HG03060 (cell line): ENCODE measurements around the gene PTX4.

Experiments
- ATAC-seq: cut with Tn5 transposase; IDR thresholded peaks from one replicate; pipeline ENCODE4 v1.9.1; 2021; ENCODE audit warnings: low read depth, moderate number of reproducible peaks; ENCODE audit not compliant: unreplicated experiment

PTX4 gene

DNA sequence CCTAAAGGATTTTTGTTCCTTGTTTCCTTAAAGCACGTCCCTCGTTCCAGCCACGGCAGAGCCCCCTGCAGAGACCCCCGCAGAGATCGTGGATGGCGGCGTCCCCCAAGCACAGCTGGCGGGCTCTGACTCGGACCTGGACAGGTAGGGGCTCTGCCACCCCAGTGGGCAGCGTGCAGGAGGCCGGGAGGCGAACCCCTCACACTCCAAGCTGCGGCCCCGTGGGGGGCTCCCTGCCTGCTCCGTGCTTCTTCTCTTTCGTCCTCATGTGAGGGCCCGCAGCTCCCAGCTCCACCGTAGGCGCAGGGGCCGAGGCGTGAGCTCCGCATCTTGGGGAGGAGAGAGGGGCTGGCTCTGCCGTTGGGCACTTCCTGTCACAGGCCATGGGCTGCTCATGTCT, 12.9 kb upstream of the PTX4 start:
- no peak for ATAC-seq

DNA sequence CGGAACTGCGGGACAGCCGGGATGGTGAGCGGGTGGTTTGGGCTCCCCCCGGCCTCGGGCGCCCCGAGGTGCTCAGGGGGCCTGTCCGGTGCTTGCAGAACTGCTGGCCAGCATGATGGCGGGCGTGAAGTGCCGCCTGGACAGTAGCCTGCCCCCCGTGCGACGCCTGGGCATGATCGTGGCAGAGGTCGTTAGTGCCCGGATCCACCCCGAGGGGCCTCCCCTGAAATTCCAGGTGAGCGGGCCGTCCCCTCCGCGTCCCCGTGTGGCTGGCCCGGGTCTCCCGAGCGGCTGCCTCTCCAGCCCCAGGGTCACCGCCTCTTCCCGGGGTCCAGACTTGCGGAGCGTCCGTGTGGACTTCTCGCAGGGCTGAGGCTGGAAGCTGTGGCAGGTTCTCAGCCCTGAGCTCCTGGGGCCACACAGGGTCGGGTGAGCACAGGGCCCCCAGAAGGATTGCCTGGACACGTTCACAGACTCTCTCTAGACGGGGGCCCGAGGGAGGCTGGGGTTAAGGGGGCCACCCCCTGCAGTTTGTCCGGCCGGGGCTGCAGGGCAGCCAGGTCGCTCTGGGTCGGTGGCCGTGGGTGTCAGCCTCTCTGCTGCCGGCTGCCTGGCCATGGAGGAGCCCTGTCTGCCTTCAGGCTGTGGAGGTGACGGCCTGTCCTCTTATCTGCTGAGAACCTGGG, 11.9 kb upstream of the PTX4 start:
- no peak for ATAC-seq

DNA sequence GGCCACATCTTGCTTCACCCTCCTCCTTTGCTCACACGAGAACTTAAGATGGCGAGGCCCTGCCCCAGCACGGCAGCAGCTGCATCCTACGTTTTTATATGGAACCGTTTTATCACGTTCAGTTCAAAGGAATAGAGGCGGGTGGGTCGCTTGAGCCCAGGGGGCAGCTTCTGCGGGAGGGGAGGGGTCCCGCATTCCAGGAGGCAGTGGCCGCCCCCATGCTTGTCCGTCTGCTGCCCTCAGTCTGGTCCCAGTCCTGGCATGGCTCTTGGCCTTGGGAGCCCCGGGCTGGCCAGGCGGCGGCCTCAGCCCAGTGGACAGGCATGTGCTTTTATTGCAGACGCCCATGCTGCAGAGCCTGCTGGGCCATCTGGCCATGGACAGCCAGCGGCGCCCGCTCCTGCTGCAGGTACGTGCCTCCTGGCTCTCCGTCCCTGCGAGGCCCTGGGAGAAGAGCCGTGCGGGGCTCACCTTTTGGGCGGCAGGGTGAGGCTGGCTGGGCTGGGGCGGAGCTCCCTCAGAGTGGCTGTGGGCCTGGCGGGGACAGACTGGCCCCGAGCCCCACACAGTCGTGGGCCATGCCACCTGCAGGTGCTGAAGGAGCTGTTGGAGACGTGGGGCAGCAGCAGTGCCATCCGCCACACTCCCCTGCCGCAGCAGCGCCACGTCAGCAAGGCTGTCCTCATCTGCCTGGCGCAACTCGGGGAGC, 11.2 kb upstream of the PTX4 start:
- ATAC-seq, result no peak

DNA sequence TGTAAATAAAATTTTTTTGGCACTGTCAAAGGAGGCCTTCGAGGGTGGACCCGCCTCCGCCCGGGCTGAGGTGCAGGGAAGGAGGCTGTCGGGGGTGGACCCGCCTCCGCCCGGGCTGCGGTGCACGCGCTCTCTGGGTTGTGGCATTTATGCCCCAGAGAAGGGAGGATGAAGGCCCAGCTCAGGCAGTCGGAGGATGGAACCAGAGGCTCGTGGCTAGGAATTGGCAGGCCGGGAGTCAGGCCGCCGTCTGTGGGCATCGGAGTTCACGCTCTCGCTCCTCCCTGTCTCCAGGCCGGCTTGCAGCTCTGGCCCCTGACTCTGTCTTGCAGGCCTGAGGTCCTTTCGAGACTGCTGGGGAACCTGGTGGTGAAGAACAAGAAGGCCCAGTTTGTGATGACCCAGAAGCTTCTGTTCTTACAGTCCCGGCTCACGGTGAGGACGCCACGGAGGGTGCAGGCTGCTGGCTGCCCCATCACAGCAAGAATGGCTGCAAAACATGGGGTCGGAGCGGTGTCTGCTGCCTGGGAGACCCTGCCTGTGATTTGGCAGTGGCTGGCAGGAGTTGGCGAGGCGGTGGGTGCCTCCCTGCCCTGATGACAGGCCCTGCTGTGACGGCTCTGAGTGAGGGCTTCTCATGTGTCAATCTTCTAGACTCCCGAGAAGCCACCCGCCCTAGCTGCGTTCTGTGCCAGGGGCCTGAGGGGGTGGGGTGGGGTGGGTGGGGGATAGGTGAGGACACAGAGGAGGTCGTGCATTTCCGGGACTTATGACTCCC, 10.3 kb upstream of the PTX4 start:
- no peak for ATAC-seq

DNA sequence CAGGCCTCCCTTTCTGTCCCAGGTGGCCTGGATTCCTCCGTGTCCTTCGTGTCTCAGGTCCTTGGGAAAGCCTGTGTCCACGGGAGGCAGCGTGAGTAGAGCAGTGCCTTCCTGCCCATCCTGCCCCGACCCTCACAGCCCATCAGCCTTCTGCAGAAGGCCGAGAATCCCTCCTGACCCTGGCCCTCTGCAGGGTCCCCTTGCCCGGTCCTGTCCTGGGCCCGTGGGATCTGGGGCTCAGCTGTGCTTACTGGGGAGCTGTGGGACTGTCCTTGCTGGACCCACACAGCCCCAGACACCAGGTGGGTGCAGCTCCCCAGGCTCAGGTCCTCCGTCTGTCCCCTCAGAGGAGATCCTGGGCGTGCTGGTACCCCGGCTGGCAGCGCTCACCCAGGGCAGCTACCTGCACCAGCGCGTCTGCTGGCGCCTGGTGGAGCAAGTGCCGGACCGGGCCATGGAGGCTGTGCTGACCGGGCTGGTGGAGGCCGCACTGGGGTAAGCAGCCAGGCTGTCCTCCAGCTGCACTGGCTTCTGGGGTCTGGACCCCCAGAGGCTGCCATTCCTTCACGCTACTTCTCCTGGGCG, 8.4 kb upstream of the PTX4 start:
- no peak for ATAC-seq

DNA sequence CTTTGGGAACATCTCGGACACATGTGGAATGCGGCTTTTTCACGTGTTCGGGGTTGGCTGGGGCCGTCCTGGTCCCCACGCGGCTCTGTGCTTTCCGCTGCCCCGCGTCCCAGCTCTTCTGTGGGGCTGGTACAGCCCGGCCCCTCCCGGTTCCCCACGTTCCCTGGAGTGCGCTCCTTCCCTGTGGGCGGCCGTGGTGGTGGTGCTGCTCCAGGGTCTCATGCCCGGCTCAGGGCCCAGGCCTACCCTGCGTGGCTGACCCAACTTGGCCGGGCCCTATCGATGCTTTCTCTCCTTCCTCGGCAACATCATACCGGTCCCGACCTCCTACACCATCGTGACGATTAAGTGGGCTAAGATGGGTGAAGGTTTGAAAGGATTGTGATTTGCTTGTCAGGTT, 7.7 kb upstream of the PTX4 start:
- ATAC-seq, result no peak

DNA sequence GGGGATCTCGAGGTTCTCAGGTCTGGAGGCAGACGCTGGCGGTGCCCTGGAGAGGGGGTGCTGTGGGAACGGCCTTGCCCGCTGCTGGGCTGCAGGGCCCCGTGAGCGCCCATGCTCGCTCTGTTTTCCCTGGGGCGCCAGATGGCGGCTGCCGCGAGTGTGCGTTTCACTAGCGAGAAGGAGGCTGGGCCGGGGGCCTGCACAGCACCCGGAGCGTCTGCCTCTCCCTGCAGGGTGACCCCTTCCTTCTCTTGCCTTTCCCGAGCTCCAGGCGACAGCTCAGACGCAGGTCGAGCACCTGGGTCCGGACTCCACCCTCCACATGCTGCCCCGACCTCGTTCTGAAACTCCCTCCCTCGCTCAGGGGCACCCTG, 7.1 kb upstream of the PTX4 start:
- no peak for ATAC-seq

DNA sequence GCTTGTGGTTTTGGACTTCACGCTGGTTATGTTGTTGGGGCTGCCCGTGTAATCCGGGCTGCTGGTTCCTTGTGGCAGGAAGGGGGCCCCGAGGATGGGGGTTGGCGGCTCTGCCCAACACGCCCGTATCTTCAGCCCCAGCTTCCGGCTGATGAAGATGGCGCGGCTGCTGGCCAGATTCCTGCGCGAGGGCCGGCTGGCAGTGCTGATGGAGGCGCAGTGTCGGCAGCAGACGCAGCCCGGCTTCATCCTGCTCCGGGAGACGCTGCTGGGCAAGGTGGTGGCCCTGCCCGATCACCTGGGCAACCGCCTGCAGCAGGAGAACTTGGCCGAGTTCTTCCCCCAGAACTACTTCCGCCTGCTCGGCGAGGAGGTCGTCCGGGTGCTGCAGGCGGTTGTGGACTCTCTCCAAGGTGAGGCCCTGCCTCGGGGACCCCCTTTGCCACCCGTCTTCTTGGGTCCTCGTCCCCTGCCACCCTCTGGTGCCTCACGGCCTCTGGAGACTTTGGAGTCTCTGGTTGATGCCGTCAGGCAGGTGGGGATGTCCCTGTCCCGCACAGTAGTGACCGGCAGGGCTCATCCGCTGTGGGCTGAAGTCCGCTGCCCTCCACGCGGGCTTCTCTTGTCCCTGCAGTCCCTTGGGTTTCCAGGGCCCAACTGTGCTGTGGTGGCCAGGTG, 6.6 kb upstream of the PTX4 start:
- no peak for ATAC-seq

DNA sequence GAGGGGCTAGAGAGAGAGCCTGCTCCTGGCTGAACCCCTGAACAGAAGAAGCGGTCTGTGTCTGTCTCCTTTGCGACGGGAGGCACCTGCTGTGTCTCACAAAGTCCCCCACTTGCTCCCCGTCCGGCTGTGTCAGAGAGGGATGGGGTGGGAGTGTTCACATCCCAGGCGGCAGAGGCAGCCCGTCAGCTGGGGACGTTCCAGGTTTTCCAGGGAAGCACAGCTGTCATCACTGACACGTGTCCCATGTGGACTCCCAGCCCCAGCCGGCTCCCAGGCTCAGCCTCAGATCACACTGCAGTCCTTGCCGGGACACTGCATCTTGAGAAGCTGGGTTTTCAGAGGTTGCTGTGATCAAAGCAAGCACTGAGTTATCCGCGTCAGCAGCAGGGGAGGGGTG, 6.0 kb upstream of the PTX4 start:
- no peak for ATAC-seq

DNA sequence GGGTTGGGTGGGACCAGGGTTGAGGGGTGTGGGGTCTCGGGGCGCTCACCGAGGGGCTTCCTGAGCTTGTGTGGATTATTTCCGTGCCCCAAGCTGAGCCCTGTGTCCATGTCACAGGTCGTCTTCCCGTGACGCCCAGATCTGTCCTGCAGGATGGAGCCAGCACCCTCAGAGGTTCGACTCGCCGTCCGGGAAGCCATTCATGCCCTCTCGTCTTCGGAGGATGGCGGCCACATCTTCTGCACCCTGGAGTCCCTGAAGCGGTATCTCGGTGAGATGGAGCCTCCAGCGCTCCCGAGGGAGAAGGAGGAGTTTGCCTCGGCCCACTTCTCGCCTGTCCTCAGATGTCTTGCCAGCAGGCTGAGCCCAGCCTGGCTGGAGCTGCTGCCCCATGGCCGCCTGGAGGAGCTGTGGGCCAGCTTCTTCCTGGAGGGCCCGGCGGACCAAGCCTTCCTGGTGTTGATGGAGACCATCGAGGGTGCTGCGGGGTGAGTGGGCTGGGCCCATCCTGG, 5.4 kb upstream of the PTX4 start:
- no peak for ATAC-seq

DNA sequence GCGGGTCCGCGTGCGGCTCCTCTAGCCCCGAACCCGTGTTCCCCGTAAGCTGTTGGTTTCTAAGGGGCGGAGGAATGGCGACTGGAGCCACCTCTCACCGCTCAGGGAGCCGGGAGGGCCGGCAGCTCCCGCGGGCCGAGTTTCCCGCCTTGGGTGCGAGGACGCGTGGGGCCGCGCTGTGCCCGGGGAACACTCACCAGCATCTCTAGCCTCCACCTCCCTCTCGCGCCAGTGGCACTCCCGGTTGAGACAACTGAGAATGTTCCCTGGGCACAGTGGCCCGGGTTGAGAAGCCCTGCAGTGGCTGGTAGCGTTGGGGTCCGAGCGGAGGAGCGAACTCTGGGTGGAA, 5.0 kb upstream of the PTX4 start:
- ATAC-seq, result no peak

DNA sequence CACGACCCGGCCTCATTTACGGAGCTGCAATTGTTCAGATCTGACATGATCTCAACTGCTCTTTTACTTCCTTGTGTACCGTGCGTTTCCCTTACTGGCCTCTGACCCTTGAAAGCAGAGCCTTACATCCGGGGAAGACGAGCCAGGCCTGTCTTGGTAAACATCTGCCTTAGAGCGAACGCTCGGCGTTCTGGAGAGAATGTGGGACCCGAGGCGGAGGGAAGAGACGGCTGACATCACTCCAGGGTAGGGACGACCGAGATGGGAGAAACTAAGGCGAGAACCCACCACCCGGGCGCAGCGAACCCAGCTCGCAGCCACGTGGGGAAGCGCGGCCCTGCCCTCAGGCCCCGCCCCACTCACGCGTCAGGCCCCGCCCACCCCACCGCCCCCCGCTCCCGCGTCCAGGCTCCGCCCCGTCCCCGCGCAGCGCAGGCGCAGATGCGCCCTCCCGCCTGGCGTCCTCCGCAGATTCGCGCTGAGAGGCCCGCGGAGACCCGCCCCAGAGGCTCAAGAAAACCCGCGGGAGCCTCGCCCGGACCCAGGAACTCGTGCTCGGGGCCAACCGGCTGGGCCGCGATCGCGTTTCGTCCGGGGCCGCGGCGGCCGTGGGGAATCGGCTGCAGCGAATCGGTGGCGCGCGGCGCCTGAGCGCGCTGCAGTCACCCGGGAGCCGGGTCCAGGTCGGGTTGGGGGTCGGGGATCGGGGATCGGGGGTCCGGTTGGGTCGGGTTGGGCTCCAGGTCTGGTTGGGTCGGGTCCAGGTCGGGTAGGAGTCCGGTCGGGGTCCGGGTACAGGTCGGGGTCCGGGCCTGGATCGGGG, 4.4 kb upstream of the PTX4 start, which contains the start of gene TELO2:
TELO2 (plus strand) TSS at position 438 of the 823 bp plus-strand sequence. CDS start 922 bp downstream, outside the sequence.
- ATAC-seq, result no peak

DNA sequence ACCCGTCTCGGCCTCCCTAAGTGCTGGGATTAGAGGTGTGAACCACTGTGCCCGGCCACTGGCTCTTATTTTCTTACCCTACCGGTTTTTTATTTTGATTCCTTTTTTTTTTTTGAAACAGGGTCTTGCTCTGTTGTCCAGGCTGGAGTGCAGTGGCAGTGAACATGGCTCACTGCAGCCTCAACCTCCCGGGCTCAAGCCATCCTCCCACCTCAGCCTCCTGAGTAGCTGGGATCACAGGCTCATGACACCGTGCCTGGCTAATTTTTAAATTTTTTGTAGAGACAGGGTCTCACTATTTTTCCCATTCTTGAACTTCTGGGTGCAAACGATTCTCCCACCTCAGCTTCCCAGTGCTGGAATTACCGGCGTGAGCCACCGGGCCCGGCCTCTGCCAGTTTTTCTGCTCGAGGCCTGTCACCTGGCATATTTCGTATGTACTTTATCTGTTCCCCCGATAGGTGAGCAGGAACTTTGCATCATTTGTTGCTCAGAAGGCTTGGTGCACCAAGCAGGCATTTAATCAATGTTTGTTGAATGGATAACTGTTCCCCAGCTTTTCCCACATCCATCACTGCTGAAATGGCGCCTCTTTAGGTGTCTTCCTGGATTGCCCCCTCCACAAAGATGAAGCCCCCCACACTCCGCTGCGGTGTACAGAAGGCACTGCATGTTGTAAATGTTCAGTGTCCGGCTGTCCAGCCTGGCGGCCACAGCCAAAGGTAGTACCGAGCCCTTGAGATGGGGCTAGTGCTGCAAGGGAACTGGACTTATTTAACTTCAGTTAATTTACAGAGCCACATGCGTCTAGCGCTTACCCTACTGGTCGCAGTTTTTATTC, 3.6 kb upstream of the PTX4 start:
- ATAC-seq, result no peak

DNA sequence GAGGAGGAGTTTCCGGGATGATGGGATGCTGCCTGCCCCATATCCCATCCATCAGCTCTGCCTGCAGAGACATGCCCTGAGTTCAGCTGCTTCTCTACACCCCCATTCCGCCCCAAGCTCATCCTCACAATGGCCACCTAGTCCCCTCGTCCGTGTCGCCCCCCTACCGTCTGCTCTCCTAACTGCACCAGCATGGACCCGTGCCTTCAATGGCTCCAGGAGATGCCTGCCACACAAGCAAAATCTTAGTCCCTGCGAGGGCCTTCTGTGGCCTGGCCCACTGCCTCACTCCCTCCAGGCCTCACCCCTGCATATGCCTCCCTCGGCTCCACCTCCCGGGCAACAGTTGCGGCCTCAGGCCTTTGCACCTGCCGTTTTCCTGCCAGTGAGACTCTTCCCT, 2.6 kb upstream of the PTX4 start:
- ATAC-seq, result no peak

DNA sequence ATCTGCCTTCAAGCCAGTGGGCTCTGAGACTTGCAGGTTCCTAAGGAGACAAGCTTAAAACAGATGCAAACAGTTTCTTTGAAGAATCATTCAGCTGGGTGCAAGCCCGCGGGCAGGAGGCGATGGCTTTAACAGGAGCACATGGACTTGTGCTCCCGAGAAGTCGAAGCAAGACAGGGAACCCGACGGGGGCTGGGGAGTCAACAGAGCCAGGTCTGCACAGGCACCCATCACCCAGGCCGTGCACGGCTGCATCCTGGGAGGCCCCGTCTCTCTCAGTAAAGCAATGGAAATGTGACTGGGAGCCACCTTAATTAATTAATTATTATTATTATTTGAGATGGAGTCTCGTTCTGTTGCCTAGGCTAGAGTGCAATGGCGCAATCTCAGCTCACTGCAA, 333 bp upstream of the PTX4 start:
- no peak for ATAC-seq

DNA sequence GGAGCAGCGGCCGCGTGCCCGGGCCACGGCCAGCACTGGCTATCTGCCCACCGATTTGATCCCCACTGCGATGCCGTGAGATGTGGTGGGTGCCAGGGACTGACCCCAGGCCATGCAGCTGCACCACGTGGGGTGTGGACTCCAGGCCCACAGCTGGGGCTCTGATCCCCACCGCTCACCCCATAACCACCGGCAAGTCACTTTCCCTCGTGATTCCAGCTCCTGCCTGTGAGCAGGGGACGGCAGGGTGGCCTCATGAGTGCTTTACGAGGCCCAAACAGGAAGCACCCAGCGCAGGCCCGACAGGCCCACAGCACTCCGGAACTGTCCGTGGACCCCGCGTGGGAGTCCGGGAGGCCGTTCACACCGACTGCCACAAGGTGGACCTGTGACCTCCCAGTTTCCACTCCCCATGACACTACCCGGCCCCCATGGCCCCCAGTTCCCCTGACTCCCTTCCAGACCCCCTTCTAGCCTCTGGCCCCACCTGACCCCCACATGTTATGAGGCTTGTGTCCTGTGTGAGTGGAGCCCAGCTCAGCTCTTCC, 616 bp downstream of the PTX4 start:
- ATAC-seq, result no peak

DNA sequence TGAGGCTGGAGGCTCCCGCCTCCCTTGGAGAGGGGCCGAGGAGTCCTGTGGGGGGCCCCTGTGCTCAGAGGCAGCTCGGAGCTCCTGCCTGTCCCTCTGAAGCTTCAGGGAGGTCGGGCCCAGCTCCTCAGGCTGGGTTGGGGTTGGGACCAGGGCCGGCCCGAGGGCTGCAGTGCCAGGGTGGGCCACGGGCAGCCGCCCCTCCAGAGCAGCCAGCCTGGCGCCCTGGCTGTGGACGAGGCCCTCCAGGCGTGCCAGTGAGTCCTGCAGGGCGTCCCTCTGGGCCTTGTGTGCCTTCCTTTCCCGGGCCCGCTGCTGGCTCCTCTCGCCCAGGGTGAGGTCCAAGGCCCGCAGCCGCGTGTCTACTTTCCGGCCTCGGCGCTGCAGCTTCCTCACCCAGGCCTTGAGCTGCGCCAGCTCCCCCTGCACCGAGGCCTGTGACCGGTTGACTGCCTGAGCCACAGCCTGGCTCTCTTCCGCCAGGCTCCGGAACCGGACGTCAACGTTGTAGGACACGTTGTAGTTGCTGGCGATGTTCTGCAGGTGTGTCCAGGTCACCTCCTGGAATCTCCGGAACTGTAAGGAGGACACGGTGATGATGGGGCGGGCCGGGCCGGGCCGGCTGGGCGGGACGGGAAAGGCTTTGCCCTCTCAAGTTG, 1.2 kb downstream of the PTX4 start:
- no peak for ATAC-seq
